Glutamatergic neuron (in vitro differentiated cells): ENCODE results near the gene TMEM53. TPM values are rescaled to one million over a fixed set of nuclear protein-coding genes. Genes with fewer than 3 reads are reported as not detected.

ENCODE experiments used
- DNase-seq: peaks from one replicate; pipeline ENCODE4 v3.0.0; 2022
- H3K27ac Mint-ChIP-seq: one replicate; pipeline ENCODE4 v1.8.0; 2020; ENCODE audit warnings: mild to moderate bottlenecking, mixed read lengths, inconsistent platforms; ENCODE audit not compliant: unreplicated experiment
- H3K27me3 Mint-ChIP-seq: one replicate; pipeline ENCODE4 v1.8.0; 2020; ENCODE audit warnings: mild to moderate bottlenecking, moderate library complexity, mixed read lengths, inconsistent platforms; ENCODE audit not compliant: unreplicated experiment
- H3K36me3 Mint-ChIP-seq: one replicate; pipeline ENCODE4 v1.8.0; 2020; ENCODE audit warnings: mild to moderate bottlenecking, mixed read lengths, inconsistent platforms; ENCODE audit not compliant: unreplicated experiment
- H3K4me1 Mint-ChIP-seq: one replicate; pipeline ENCODE4 v1.8.0; 2020; ENCODE audit warnings: mild to moderate bottlenecking, low read depth, mixed read lengths, inconsistent platforms; ENCODE audit not compliant: unreplicated experiment
- H3K4me3 Mint-ChIP-seq: one replicate; pipeline ENCODE4 v1.8.0; 2020; ENCODE audit warnings: mild to moderate bottlenecking, mixed read lengths, inconsistent platforms; ENCODE audit not compliant: unreplicated experiment
- H3K9me3 Mint-ChIP-seq: one replicate; pipeline ENCODE4 v1.8.0; 2020; ENCODE audit warnings: mild to moderate bottlenecking, moderate library complexity, mixed read lengths, inconsistent platforms; ENCODE audit not compliant: unreplicated experiment
- CTCF ChIP-seq: fragments of 200-600 bp; sonication (generic); IDR thresholded peaks from one replicate; pipeline ENCODE4 v1.5.0; 2021; ENCODE audit not compliant: partially characterized antibody, unreplicated experiment
- long read RNA-seq: library from polyadenylated mRNA; unstranded; transcript quantifications from one replicate; pipeline ENCODE4 v2.0.0, GENCODE V29; 2020; ENCODE audit not compliant: unreplicated experiment
- total RNA-seq: library from RNA; stranded (reverse); fragmentation: NEBNext Ultra II Directional; extraction: Animal tissue kit (Norgen Biotek cat#: 25700); gene quantifications from one replicate; pipeline ENCODE4 v1.2.1, GENCODE V29; 2021; ENCODE audit not compliant: unreplicated experiment

TMEM53 gene
- total RNA-seq, result 10.1 TPM
- long read RNA-seq, partial matches to known transcripts, result 0 of 5 reads
- long read RNA-seq, other reads (novel, unspliced or antisense), result 1 of 5 reads

GRCh38 chr1:44674113-44675000 lies at the start of gene TMEM53, which contains the start of gene ARMH1:
Gene TMEM53 (minus strand): TSS chr1:44674481. CDS start chr1:44674391, 90 bp downstream.
Gene ARMH1 (plus strand): TSS chr1:44674714. CDS start chr1:44689698, 14,984 bp downstream.
- peak; percentile 98 for DNase-seq
- Mint-ChIP-seq H3K27ac (peak within 1 kb of the TSS; percentile 93), H3K4me1 (peaks cover 14% of the 10 kb centered on the region), H3K36me3 (no peaks in the 10 kb centered on the region), H3K4me3 (peak within 1 kb of the TSS; percentile 93), H3K9me3 (no peaks in the 10 kb centered on the region), H3K27me3 (peaks cover 2% of the 10 kb centered on the region)
- no peak for TF ChIP-seq CTCF

- H3K36me3 Mint-ChIP-seq, result no peaks in the 10 kb centered on the region
- DNase-seq, result no peak
- no peaks in the 10 kb centered on the region for H3K4me1 Mint-ChIP-seq
- no peak for TF ChIP-seq CTCF
- H3K27me3 Mint-ChIP-seq, result peaks cover 13% of the 10 kb centered on the region
- no peak overlapping the region for H3K27ac Mint-ChIP-seq
- H3K4me3 Mint-ChIP-seq, result no peak overlapping the region
- peaks cover 4% of the 10 kb centered on the region for H3K9me3 Mint-ChIP-seq
Observed at GRCh38 chr1:44723496-44724295, 49.4 kb upstream of the TMEM53 start.

- Mint-ChIP-seq H3K4me3 (no peak overlapping the region), H3K27ac (no peak overlapping the region), H3K9me3 (peaks cover 4% of the 10 kb centered on the region), H3K27me3 (peaks cover 12% of the 10 kb centered on the region), H3K36me3 (no peaks in the 10 kb centered on the region), H3K4me1 (no peaks in the 10 kb centered on the region)
- no peak for TF ChIP-seq CTCF
- no peak for DNase-seq
Observed at GRCh38 chr1:44723064-44723463, 48.8 kb upstream of the TMEM53 start.

GRCh38 chr1:44721485-44722361 lies 47.4 kb upstream of the TMEM53 start:
- Mint-ChIP-seq H3K36me3 (no peaks in the 10 kb centered on the region), H3K27me3 (peaks cover 8% of the 10 kb centered on the region), H3K4me1 (no peaks in the 10 kb centered on the region), H3K9me3 (peaks cover 2% of the 10 kb centered on the region), H3K4me3 (no peak overlapping the region), H3K27ac (no peak overlapping the region)
- DNase-seq, result no peak
- TF ChIP-seq CTCF, result no peak
